PC-3 (cell line): Measurements from ENCODE around the gene TAF1L. TPM values are rescaled to one million over a fixed set of nuclear protein-coding genes. Genes with fewer than 3 reads are reported as not detected.

Experiments
- ATAC-seq: fragments of 200-7000 bp; cut with Tn5 transposase; 2 replicates; pipeline ENCODE4 v1.9.1; 2020; ENCODE audit warnings: mild to moderate bottlenecking, moderate library complexity
- BruUV-seq: library from RNA; stranded (reverse); fragments of 400-500 nt; replicated peaks from 2 replicates; lab custom pipeline; 2021; lab: Mats Ljungman, UMichigan
- CTCF ChIA-PET: fragments of 300-600 bp; sonication (Branson Sonifier 250); formaldehyde crosslinking; loops from one replicate; lab custom pipeline; 2022; ENCODE audit warnings: antibody characterized with exemption; lab: Charles Lee
- POLR2A ChIA-PET: fragments of 300-600 bp; sonication (Branson Sonifier 250); formaldehyde crosslinking; loops from one replicate; lab custom pipeline; 2022; ENCODE audit warnings: antibody characterized with exemption; ENCODE audit not compliant: unreplicated experiment; lab: Charles Lee
- DNase-seq: peaks from one replicate; pipeline ENCODE4 v3.0.0-alpha.2; 2015
- H2AFZ ChIP-seq: fragments of 300-600 bp; sonication (generic); 2 replicates; pipeline ENCODE4 v1.6.0; 2016; ENCODE audit warnings: antibody characterized with exemption, low read length
- H3F3A ChIP-seq: fragments of 300-600 bp; sonication (generic); one replicate; pipeline ENCODE4 v1.6.0; 2017; ENCODE audit warnings: antibody characterized with exemption, low read length, control low read depth, mild to moderate bottlenecking; ENCODE audit not compliant: unreplicated experiment
- H3K27ac ChIP-seq: fragments of 300-600 bp; sonication (generic); 2 replicates; pipeline ENCODE4 v1.5.1; 2016; ENCODE audit warnings: mild to moderate bottlenecking, low read length
- H3K27me3 ChIP-seq: fragments of 300-600 bp; sonication (generic); 2 replicates; pipeline ENCODE4 v1.6.1; 2016; ENCODE audit warnings: low read length, mixed read lengths
- H3K36me3 ChIP-seq: fragments of 300-600 bp; sonication (generic); 2 replicates; pipeline ENCODE4 v1.6.1; 2016; ENCODE audit warnings: low read depth, mixed run types, low read length, mixed read lengths
- H3K4me1 ChIP-seq: fragments of 300-600 bp; sonication (generic); 2 replicates; pipeline ENCODE4 v1.5.1; 2016; ENCODE audit warnings: low read length; ENCODE audit not compliant: insufficient read depth
- H3K4me2 ChIP-seq: fragments of 300-600 bp; sonication (generic); 2 replicates; pipeline ENCODE4 v1.6.0; 2016; ENCODE audit warnings: low read length
- H3K4me3 ChIP-seq: fragments of 300-600 bp; sonication (generic); 2 replicates; pipeline ENCODE4 v1.5.1; 2016; ENCODE audit warnings: mild to moderate bottlenecking, low read length, mixed read lengths
- H3K79me2 ChIP-seq: fragments of 300-600 bp; sonication (generic); 2 replicates; pipeline ENCODE4 v1.6.1; 2017; ENCODE audit warnings: low read length, mixed read lengths
- H3K9ac ChIP-seq: fragments of 300-600 bp; sonication (generic); 2 replicates; pipeline ENCODE4 v1.6.0; 2016; ENCODE audit warnings: mild to moderate bottlenecking, low read length
- H3K9me2 ChIP-seq: fragments of 300-600 bp; sonication (generic); replicated peaks from 2 replicates; pipeline ENCODE4 v1.6.1; 2016; ENCODE audit warnings: mixed run types, low read length, mixed read lengths
- H3K9me3 ChIP-seq: fragments of 300-600 bp; sonication (generic); 2 replicates; pipeline ENCODE4 v1.6.1; 2016; ENCODE audit warnings: low read length, mixed read lengths
- H4K20me1 ChIP-seq: fragments of 300-600 bp; sonication (generic); 2 replicates; pipeline ENCODE4 v1.6.1; 2016; ENCODE audit warnings: low read length, mixed read lengths
- CTCF ChIP-seq: fragments of 300-600 bp; sonication (generic); conservative IDR thresholded peaks from 2 replicates; pipeline ENCODE4 v1.5.1; 2017; ENCODE audit warnings: antibody characterized with exemption, low read depth, mild to moderate bottlenecking, low read length
- EZH2 ChIP-seq: fragments of 300-600 bp; sonication (generic); IDR thresholded peaks from one replicate; pipeline ENCODE4 v1.6.1; 2017; ENCODE audit warnings: antibody characterized with exemption, mild to moderate bottlenecking, low read length; ENCODE audit not compliant: unreplicated experiment
- EZH2phosphoT487 ChIP-seq: fragments of 300-600 bp; sonication (generic); IDR thresholded peaks from 2 replicates; pipeline ENCODE4 v1.6.1; 2018; ENCODE audit warnings: mild to moderate bottlenecking, antibody characterized with exemption, low read length, borderline replicate concordance
- intact Hi-C: fragments of 100-400 bp; cut with micrococcal nuclease; formaldehyde crosslinking; loops from 2 replicates; pipeline ENCODE4 v1.9.0; 2023
- total RNA-seq: library from RNA; depleted of rRNA; stranded (reverse); fragments of >200 nt; gene quantifications from 2 replicates; pipeline ENCODE4 v1.2.3, GENCODE V29; 2014

The TAF1L gene
- total RNA-seq, 1 experiment from 2014 or later, result not detected

- peak; percentile 90 for DNase-seq
- Histone ChIP-seq H3K4me2 (peak overlapping the region; percentile 54), H4K20me1 (no peaks in the 10 kb centered on the region), H3K27ac (peak overlapping the region; percentile 98), H3K4me1 (peaks cover 19% of the 10 kb centered on the region), H3K9ac (peak overlapping the region; percentile 78), H3F3A (no peaks in the 10 kb centered on the region), H3K79me2 (no peaks in the 10 kb centered on the region), H3K27me3 (no peaks in the 10 kb centered on the region), H3K36me3 (no peaks in the 10 kb centered on the region), H3K9me2 (no peaks in the 10 kb centered on the region), H3K4me3 (0 out of 2 replicates have a peak overlapping the region, but pooled peaks have one; percentile 15), H3K9me3 (no peaks in the 10 kb centered on the region), H2AFZ (no peak overlapping the region)
- no TSS peak for BruUV-seq
- intact Hi-C loops, result no loop called here
- POLR2A ChIA-PET, result no interaction called here
- CTCF ChIA-PET, result interaction anchor here (0.6 to 0.9 kb wide), 2 partner anchors 83 to 91 kb away, joined by 5 to 7 read pairs; no protein-coding TSS in a partner anchor
- ATAC-seq, result peak; percentile 99
- no peak for TF ChIP-seq EZH2phosphoT487
- TF ChIP-seq CTCF, result no peak
- TF ChIP-seq EZH2, result no peak
These were observed 37.0 kb upstream of the TAF1L start for GRCh38 chr9:32672469-32672868.

GRCh38 chr9:32671333-32671732 lies 35.9 kb upstream of the TAF1L start:
- H3K27ac ChIP-seq, result peak overlapping the region; percentile 98
- no peak for ATAC-seq

More at GRCh38 chr9:32671333-32671732, 35.9 kb upstream of the TAF1L start:
- BruUV-seq, result no TSS peak
- intact Hi-C loops, result no loop called here
- no peak overlapping the region for H3K4me2 ChIP-seq
- H3K9me3 ChIP-seq, result no peaks in the 10 kb centered on the region
- no peaks in the 10 kb centered on the region for H3K9me2 ChIP-seq
- H3K79me2 ChIP-seq, result no peaks in the 10 kb centered on the region
- peak overlapping the region; percentile 75; the same call in 1 of the 2 replicates for H3K9ac ChIP-seq
- no peaks in the 10 kb centered on the region for H4K20me1 ChIP-seq
- no peak overlapping the region for H3K4me3 ChIP-seq
- POLR2A ChIA-PET, result no interaction called here
- peaks cover 19% of the 10 kb centered on the region for H3K4me1 ChIP-seq
- H3K27me3 ChIP-seq, result no peaks in the 10 kb centered on the region
- H3F3A ChIP-seq, result no peaks in the 10 kb centered on the region
- no peak for DNase-seq
- CTCF ChIA-PET, result no interaction called here
- no peak overlapping the region for H2AFZ ChIP-seq
- TF ChIP-seq EZH2, result no peak
- TF ChIP-seq EZH2phosphoT487, result no peak
- no peak for TF ChIP-seq CTCF
- no peaks in the 10 kb centered on the region for H3K36me3 ChIP-seq
